OCI-M2 (cell line): ENCODE measurements around the gene PTPRN2.

ENCODE experiments used
- DNase-seq: peaks from one replicate; lab custom pipeline; 2025; ENCODE audit not compliant: unreplicated experiment; lab: John Stamatoyannopoulos, UW

PTPRN2 gene

DNA sequence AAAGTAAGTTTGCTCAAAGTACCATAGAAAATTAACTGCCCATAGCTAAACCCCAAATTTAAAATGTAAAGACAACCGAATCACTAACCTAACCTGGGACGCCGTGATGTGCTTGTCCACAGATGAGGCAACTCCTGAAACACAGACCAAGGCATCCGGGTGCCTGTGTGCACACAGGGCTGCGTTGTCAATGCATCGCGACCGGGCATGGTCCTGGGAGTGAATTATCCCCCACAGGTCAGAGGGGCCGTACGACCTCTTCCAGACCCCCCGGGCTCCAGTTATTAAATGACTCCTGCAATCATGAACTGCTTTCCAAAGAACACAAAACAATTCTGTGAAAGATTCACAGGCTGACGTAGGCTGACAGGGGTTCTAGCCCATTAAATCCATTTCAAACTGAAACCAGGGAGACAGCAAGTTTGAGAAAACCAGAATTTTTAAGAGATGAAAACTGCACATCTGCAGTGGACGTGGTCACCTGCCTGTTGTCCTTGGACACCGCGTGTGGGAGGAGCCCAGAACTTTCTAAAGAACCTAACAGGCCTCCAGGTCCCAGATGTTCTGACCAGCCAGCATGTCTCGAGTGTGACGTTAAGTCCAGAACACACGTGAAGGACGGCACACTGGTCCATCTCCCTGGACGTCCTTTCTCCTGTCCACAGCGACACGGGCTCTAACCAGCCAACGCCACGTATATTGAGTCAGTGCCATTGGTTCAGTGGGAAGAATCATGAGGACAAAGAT is 953.0 kb downstream of the PTPRN2 start:
- no peak for DNase-seq

DNA sequence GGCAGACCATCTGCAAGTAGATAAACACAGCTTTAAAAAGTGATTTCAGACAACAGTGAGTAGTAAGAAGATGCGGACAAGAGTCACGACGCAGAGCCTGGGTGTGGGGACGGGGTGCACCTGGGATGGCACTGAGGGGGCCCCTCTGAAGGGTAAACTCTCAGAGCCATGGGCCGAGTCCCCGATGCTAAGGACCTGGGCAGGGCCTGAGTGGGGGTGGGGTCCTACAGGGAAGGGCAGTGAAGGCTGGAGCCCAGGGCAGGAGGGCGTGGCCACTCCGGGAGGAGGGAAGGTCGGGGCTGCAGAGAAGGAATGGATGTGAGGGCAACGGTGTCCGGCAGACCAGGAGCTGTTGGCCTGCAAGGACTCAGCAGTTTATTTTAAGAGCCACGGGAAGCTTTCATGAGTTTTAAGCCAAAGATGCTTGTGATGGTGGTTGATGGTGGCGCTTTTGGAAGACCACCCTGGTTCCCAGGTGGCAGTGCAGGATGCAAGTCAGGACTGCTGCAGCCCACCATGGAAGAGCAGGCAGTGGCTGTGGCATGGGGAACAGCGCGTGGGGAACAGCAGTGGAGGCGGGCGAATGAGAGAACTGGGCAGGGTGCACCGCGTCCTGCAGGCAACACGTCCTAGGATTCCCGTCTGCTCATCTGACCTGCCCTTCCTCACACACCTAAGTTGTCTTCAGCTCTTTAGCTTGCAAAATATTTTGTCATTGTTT is 954.0 kb downstream of the PTPRN2 start:
- DNase-seq, result no peak

DNA sequence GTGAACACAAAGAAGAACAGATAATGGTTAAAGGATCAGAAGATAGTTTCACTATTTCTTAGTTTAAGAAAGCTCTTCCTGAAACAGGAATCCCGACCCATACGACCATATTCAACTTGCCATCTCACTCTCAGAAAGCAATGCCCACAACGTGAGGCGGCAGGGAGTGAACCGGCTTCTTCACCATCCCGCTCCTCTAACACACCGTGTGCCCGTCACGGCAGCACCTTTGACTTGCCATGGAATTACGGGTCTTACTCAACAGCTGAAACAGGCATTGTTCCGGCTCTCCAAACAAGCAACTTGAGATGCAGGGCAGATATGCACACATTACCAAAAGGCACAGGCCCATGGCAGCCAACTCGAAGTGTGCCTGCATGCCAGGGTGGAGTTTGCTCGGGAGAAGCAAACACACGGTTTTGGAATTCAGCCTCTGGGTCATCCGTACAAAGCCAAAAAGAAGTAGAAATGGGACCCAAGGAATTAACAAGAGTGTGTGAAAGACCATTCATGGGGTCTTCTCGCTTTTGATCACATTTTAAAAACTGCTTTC is 957.2 kb downstream of the PTPRN2 start:
- DNase-seq, result no peak

DNA sequence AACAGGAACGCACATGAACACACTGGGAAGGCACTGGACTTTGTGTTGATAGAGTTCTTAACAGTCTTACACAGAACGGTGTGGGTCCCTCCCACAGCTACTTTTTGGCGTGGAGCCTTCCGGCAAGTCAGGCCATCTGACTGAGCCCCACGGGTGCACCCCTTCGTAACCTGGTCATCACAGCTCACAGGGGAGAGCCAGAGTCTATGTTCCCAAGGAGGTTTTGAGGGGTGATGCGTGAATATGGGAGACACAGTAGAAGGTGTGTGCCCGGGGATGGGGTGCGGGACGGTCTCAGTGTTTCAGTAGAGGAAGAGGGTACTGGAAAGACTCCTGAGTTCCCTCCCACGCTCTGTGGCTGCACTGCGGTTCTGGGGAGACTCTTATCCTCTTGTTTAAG is 959.2 kb downstream of the PTPRN2 start:
- no peak for DNase-seq

DNA sequence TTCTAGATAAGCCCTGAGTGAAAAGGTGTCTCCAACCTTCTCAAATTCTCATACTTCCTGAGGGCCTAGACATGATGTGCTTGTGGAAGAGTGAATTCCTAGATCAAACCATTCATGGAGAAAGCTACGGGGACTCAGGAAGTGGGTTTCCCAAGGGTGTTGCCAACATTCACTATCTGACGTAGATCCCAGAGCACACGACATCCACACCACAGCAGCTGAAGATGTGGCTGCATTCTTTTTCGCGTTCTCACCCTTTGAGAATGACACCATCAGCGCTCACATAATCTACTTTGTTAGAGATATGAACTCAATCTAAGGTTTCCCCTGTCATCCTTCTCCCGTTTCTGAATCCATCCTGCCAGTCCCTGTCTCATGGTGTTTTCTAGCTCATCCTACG is 960.0 kb downstream of the PTPRN2 start:
- no peak for DNase-seq

DNA sequence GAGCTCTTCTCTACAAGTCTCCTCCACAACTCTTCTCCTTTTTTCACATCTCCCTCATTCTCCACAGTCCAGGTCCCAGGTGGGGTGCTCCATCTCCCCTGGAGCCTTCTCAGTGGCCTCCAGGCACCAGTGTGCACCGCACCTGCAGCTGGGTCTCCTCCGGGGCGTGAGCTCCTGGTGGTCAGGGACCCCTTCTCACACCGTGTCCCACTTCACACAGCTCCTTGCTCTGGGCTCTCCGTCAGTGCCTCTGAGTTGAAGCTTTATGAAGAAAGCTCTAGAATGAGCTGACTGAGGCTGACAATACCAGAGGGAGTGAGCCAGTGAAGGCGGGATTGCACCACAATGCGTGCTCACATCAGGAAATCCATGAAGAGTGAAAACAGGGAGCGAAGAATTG is 960.6 kb downstream of the PTPRN2 start:
- no peak for DNase-seq

DNA sequence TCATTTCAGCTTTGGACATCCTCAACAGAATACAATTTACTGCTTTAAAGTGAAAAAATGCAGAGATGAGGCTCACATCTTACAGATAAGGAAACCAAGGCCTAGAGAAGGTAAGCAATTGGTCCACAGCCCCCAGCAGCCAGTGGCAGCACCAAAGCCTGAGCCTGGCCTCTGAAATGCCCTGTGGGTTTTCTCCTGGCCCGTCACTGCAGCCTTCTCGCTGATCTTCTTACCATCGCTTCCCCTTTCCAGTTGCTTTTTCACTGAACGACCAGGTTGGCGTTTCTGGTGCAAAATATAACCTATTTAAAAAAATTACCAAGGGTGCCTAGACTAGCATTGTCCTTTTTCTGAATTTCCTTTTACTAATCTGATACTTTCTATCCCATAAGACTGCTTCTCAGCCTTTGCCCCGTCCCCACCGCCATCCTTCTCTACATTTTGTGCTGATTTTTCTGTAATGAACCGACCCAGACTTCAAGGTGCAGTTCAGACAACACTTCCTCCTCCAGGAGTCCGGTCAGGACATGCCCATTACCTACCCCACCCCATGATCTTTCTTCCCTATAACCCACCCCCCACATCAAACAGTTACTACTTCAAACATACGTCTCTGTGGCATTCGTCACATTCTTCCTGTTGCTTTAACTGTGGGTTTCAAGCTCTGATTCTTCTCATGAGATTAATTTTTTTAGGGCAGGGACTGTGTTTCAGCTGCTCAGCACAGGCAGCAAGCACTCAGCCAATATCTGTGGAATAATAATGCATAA is 961.5 kb downstream of the PTPRN2 start:
- no peak for DNase-seq

DNA sequence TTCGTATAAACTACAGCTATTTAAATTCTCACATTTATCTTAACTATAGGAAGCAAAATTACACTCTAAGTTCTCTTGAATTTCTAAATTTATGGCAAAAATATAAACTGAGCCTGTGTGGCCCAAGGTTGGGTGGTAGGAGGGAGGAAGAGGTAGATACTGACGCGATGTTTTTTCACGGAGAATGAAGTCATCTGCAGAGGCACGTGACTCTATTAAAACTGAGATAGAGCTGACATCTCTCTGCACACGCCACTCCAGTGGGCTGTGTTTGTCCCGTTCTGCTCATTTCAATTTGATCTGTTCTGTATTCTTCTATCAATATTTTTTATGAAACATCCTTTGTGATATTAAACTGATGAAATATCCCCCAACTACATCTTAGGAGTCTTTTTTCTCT is 964.1 kb downstream of the PTPRN2 start:
- DNase-seq, result no peak

DNA sequence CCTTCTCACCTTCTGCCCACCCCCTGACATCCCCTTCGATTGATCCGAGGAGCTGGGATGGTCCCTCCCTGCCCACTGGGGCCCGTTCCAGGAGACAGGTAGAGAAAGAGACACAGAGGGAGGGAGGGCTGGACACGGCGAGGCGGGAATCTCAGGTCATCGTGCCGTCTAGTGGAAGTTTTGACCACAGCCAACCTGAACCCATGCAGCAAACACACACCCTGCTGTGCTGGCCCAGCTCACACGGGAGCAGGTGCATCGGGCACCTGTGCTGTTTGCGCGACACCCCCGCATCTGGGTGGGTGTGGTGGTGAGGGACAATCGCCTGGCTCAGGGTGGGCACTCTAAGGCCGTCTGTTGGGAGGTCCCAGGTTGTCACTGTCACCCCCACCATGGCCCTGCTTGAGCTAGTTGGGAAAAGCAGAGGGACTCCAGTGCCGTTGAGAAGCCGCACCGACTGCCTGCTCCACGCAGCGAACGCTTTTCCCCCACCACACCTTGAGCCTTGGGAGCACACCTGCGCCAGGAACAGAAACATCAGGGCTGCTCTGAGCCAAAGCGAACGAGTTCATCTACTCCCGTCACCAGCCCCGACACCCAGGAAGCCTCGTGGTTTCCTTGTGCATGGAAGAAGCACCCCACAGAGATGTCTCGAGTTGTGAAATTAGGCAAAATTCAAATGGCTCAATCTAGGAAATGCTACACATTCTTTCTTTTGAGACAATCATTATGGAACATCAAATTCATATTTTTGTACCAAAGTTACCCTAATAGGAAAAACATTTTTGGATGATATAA is 965.0 kb downstream of the PTPRN2 start:
- no peak for DNase-seq

DNA sequence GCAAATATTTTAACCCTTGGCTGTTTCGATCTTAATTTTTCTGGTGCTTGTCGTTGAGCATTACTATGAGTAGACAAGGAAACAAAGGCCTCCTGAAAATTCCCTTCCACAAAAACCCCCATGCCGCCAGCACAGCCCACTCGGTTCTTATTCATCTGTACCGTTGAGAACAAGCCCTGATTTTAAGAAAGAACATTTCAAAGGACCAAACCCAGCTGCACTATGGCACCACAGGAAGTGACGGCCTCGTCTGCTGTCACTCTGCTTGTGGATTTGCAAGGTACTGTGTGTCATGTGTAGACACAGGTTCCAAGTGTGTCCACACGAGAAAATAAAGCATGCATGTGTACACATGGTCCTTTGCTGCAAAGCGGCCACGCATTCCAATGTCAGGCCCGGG is 965.6 kb downstream of the PTPRN2 start:
- no peak for DNase-seq

DNA sequence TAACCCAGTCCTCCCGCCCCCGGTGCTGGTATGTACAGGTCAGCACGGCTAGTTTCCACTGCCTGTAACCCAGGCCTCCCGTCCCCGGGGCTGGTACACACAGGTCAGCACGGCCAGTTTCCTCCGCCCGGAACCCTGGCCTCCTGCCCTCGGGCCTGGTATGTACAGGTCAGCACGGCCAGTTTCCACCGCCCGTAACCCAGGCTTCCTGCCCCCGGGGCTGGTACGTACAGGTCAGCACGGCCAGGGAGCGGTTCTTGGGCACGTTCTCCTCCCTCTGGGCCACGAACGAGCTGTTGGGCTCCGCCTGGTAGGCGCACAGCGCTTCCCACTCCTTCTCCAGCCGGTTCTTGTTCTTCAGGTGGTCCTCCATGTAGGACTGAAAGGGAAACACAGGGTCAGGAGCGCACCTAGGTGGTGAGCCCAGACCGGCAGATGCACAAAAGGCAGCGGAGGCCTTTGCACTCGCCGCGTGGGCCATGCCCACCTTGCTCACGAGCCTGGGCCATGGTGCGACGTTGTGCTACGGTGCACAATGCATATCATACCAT is 966.4 kb downstream of the PTPRN2 start:
- DNase-seq, result no peak

DNA sequence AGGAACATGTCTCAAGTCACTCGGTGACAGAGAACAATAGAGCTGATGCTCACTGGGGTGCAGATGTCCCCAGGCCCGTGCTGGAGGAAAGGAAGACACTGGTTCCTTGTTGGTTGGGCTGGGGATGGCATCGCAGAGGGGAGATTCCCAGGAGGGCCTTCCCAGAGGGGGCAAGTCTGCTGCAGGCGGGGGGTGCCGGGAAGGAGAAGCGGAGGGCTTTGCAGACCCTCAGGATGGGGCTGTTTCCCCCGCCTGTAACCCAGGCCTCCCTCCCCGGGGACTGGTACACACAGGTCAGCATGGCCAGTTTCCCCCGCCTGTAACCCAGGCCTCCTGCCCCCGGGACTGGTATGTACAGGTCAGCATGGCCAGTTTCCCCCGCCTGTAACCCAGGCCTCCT is 967.0 kb downstream of the PTPRN2 start:
- no peak for DNase-seq

DNA sequence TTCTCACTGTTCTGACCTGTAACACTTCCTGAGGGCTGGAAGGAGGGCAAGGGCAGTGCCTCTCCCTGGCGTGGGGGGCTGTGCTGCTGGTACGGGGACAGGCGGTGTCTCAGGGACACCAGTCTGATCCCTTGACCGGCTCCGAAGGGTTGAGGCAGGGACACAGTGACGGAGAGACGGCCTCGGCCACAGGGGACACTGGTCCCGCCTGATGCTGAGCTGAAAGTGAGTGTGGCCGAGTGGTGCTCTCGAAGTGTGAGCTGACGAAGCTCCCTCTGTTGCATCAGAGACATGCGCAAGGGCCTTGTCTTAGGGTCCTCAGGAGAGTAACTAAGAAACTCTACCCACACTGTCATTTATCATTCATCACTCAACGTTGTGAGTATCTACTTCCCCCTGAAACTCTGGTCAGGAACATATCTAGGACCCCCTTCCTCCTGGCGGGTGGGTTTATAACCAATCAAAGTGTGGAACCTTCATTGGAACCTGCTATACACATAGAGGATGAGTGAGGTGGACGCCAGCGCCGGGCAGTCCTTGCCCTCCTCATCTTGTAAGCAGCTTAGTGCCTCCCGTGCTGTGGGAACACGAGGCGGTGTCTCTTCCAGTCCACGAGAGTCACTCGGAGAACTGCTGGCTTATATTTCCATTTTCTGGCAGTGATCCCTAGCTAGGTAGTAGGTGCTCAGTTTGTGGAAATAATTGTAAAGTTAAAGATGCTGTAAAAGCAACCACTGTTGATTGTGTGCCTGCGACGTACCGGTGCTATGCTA is 967.7 kb downstream of the PTPRN2 start:
- DNase-seq, result no peak

DNA sequence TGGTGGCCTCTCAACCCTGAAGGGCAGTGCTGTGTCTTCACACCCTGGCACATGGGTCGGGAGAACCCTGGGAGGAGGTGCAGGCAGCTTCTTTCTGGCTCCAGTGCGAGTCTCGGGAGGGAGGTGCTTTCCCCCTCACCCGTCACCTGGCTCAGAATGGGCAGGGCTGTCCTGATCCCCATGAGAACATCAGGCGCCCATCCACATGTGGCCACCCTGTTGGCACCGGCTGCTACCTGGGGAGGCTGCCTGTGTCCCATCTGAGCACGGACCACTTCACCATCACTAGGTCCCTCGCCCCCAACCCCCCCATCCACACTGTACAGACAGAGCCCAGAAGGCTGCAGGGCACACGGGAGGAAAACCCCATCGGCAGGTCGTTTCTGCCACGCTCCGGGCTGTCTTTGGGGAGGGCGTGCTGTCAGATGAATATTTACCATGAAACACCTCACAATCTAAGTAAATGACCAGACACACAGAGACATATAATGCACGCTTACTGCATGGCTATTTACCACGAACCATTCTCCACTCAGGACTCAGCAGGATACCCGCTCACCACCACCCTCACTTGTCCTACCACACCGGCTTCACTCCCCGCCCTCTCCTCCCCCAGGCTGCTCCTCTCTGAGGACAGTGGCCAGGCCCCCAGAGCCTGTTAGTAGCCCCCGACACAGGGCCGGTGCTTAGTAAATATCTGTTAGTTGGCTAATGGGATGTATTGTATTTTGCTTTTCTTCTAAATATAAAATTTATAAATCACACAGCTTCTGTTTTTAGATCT is 968.6 kb downstream of the PTPRN2 start:
- no peak for DNase-seq

DNA sequence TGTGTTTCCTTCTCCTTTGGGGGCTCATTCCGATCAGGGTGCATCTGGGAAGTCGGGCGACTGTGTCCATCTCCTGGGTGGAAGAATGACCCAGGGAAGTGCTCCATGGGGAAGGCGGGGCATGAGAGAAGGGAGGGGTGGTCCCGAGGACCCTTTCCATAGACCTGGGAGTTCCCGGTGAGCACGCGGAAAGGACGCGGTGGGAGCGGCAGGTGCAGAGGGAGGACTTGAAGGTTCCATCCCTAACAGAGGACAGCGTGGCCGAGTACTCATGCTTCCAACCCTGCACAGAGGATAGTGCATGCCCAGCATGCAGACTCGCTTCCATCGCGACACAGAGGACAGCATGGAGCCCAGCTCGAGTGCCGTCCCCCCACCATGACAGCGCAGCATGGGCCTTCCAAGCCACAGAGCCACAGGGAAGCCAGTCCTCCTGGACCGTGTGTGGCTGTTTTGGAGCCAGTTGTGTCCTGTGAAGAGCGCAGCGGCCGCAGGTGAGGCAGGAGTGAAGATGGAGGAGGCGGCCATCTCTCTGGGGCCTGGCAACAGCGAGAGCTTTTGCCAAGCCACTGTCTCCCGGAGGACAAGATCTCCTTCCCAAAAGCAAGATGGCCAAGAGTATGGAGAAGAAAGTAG is 969.4 kb downstream of the PTPRN2 start:
- no peak for DNase-seq

DNA sequence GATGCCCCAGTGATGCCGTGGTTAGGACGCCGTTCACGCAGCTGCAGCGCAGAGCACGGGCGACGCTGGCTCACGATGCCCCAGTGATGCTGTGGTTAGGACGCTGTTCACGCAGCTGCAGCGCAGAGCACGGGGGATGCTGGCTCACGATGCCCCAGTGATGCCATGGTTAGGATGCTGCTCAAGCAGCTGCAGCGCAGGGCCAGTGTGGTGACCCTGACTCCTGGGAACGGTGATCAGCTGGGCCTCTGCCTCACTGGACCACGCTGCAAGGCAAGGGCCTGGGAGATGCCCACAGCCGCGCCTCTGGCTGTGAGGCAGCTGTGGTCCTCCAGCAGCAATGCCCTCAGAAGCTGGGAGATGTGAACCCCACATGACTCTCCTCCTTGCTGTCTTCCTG is 970.2 kb downstream of the PTPRN2 start:
- DNase-seq, result no peak

DNA sequence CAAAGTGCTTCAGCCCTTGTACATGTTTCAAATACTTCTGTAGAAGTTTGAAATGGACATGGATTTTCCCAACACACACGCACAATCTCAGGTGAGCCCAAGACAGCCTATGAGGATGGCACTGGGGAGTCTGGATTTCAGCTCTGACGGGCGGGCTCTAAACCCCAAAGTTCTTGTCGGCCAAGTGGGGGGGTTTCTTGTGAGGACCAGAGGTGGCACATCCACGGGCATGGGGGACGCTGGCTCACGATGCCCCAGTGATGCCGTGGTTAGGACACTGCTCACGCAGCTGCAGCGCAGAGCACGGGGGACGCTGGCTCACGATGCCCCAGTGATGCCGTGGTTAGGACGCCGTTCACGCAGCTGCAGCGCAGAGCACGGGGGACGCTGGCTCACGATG is 970.7 kb downstream of the PTPRN2 start:
- no peak for DNase-seq

DNA sequence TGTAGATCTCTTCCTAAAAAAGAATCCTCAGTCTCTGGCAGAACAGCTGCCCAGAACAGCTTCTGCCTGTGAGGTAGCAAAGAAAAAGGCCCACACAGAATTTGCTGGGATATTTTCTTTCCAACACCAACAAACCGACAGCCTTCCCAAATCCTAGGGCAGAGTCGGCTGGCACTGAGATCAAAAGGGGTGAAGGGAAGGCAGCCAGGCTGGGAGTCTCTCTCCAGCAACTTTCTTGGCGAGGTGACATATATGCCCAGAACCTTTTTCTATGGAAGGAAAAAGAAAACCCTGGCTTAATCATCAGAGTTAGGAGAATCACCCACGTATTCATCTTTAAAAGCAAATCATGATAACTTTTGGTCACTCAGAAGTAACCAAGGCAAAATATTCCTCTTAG is 971.2 kb downstream of the PTPRN2 start:
- DNase-seq, result no peak

DNA sequence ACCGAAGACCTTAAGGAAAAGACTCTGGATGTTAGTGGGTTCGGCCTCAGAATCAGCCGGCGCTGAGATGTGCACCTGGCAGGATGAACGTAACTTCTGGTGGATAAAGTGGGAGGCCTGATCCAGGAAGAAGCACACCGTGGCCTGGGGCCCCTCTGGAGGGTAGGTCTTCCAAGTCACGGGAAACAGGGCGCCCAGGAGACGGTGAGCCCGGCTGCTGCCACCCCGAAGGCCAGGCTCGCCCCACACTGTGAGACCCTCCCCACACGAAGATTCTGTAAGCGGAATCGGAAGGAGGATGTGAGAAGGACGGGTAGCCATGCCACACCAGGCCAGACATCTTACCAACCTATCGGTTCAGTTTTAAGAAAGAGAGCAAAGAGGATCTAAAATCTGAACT is 971.8 kb downstream of the PTPRN2 start:
- DNase-seq, result no peak
